ENCODE results near the gene ARL2BP. TPM values are rescaled to one million over a fixed set of nuclear protein-coding genes. Genes with fewer than 3 reads are reported as not detected.
A peak's percentile ranks its signal among the peaks of the same experiment; 100 is the strongest.

Gene ARL2BP
- total and polyA plus RNA-seq, 2 of the 13 experiments (the other 11 are each of a cell fraction or from before 2014, with no cell fraction given): 64.3 to 67.6 TPM

DNA sequence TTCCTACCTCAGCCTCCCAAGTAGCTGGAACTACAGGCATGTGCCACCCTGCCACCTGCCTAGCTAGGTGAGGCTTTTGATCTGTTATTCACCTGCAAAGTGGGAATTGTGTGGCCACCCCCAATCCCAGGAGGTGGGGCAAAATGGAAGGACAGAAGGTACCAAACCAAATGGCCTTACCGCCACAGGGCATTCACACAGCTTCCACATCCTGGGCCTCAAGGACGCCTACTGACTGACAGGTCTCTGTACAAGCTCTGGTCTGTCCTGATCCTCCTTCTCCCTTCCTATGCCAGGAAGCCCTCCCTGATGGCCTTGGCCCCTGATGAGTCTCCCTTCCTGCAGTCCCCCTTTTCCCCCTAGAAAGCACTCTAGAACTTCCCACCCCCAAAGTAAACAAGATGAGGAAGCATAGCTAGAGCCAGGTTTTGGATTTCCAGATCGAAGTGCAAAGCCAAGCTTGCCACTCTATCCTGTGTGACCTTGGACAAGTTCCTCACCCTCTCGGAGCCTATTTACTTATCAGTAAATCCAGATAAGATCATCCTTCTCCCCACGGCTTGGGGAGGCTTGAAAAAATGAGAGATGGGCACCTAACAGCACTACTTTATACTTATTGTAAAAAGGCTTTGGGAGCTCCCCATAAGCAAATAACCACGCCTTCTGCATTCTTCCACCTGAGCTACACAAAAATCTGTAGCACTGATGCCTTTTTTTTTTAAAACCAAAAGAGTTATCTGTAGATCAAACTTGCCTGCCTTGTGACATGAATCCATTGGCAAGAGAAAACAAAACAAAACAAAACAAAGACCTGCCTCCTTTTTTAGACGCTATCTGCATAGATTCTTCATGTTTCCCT is 35.0 kb downstream of the ARL2BP start (continued):
- 0 out of 2 replicates have a peak, but pooled peaks have one; percentile 52 for TF ChIP-seq KIAA2018 (CRISPR knock-in tag; IDR thresholded peaks at IDR 0.05; ENCODE audit: borderline replicate concordance)
- peak; percentile 91 for TF ChIP-seq ZNF792 (CRISPR knock-in tag; IDR thresholded peaks at IDR 0.05)
- no peak for TF ChIP-seq ATF3 (CRISPR knock-in tag; IDR thresholded peaks at IDR 0.05)
- TF ChIP-seq HDAC6 (IDR thresholded peaks at IDR 0.05; ENCODE audit: low read depth, low read length): no peak
- peak; percentile 90 for TF ChIP-seq ZBTB10 (CRISPR knock-in tag; IDR thresholded peaks at IDR 0.05; ENCODE audit: borderline replicate concordance)
- TF ChIP-seq MTA1 (CRISPR knock-in tag; IDR thresholded peaks at IDR 0.05; ENCODE audit: borderline replicate concordance): peak; percentile 95; the same call in 1 of the 2 replicates
- peak; percentile 75 to 97; a peak in 3 of 4 replicates for TF ChIP-seq EP300 (IDR thresholded peaks at IDR 0.05; ENCODE audit: low read depth in 2 of 2, low read length in 2 of 2)
- peak; percentile 99 for TF ChIP-seq EP300 (CRISPR knock-in tag; IDR thresholded peaks at IDR 0.05; ENCODE audit: borderline replicate concordance)
- TF ChIP-seq ZSCAN29 (CRISPR knock-in tag; conservative IDR thresholded peaks at IDR 0.05): peak; percentile 94
- TF ChIP-seq KLF6 (CRISPR knock-in tag; IDR thresholded peaks at IDR 0.05): peak; percentile 57; the same call in 1 of the 2 replicates
- peak; percentile 96 for TF ChIP-seq NR2F6 (IDR thresholded peaks at IDR 0.05)
- peak; percentile 97 for TF ChIP-seq NR2F6 (CRISPR knock-in tag; IDR thresholded peaks at IDR 0.05)
- peak; percentile 82; the same call in 1 of the 2 replicates for TF ChIP-seq ZNF274 (CRISPR knock-in tag; IDR thresholded peaks at IDR 0.05)
- peak; percentile 100 for TF ChIP-seq ZBTB46 (CRISPR knock-in tag; IDR thresholded peaks at IDR 0.05; ENCODE audit: borderline replicate concordance)
- peak; percentile 69; the same call in 1 of the 2 replicates for TF ChIP-seq FOXC1 (CRISPR knock-in tag; IDR thresholded peaks at IDR 0.05; ENCODE audit: borderline replicate concordance)
